Heart left ventricle (tissue), 16 donors: ENCODE measurements around the gene KBTBD3. TPM values are rescaled to one million over a fixed set of nuclear protein-coding genes. Genes with fewer than 3 reads are reported as not detected.

Source experiments
- ATAC-seq, 4 donors: fragments of 200-7000 bp; cut with Tn5 transposase; one replicate each; pipeline ENCODE4 v1.9.1; 2020 to 2022; ENCODE audit warnings: moderate library complexity in 4 of 4, mild to moderate bottlenecking in 3 of 4, moderate number of reproducible peaks in 1 of 4
- DNase-seq, 5 donors: peaks; one replicate each; pipeline ENCODE4 v3.0.0-alpha.2; 2020
- H3K27ac ChIP-seq, 12 donors: fragments of 200-600 bp; sonication (generic) in 4 of 12; one replicate each; pipeline versions ENCODE4 v1.5.0 to v1.8.0; 2016 to 2022; ENCODE audit warnings: mild to moderate bottlenecking in 2 of 12
- H3K27me3 ChIP-seq, 9 donors: fragments of 200-600 bp; sonication (generic) in 2 of 9; one replicate each; pipeline versions ENCODE4 v1.5.1 to v1.8.0; 2016 to 2022; ENCODE audit warnings: mild to moderate bottlenecking in 3 of 9
- H3K36me3 ChIP-seq, 9 donors: fragments of 200-600 bp; sonication (generic) in 2 of 9; one replicate each; pipeline versions ENCODE4 v1.5.0 to v1.8.0; 2018 to 2022; ENCODE audit warnings: mild to moderate bottlenecking in 2 of 9
- H3K4me1 ChIP-seq, 12 donors: fragments of 200-600 bp; sonication (generic) in 4 of 12; one replicate each; pipeline versions ENCODE4 v1.5.0 to v1.8.0; 2016 to 2022; ENCODE audit warnings: mild to moderate bottlenecking in 3 of 12
- H3K4me3 ChIP-seq, 12 donors: fragments of 200-600 bp; sonication (generic) in 4 of 12; one replicate each; pipeline versions ENCODE4 v1.5.0 to v1.8.0; 2017 to 2022; ENCODE audit warnings: mild to moderate bottlenecking in 9 of 12, moderate library complexity in 4 of 12
- H3K9me3 ChIP-seq, 12 donors: fragments of 200-600 bp; sonication (generic) in 4 of 12; one replicate each; pipeline versions ENCODE4 v1.5.0 to v1.8.0; 2016 to 2022; ENCODE audit warnings: mild to moderate bottlenecking in 1 of 12
- CTCF ChIP-seq, 12 donors: fragments of 200-600 bp; sonication (generic) in 4 of 12; IDR thresholded peaks; one replicate each; pipeline versions ENCODE4 v1.5.0 to v1.8.0; 2018 to 2022; ENCODE audit warnings: antibody characterized with exemption in 12 of 12, mild to moderate bottlenecking in 5 of 12
- POLR2A ChIP-seq, 2 donors: fragments of 450-650 bp; IDR thresholded peaks; one replicate each; pipeline ENCODE4 v1.6.1; 2017; ENCODE audit warnings: antibody characterized with exemption in 2 of 2, mild to moderate bottlenecking in 2 of 2, moderate library complexity in 2 of 2
- WGBS, 4 donors: extraction: QIAGEN DNeasy Blood & Tissue Kit in 2 of 4; methylation state at CpG; one replicate each; pipeline versions ENCODE4 v1.1.5 to v1.1.7; 2013 to 2018; 5-methylcytosine and 5-hydroxymethylcytosine counted together
- intact Hi-C, 10 donors: fragments of 100-400 bp; cut with DNase I; formaldehyde crosslinking; loops; one replicate each; pipeline versions ENCODE4 v1.11.1 to v1.14.2; 2022
- polyA plus RNA-seq, 2 donors: library from polyadenylated mRNA; stranded (reverse); fragments of 200-250 nt; gene quantifications; one replicate each; pipeline ENCODE4 v1.2.3, GENCODE V29; 2013
- total RNA-seq, 9 donors: library from RNA; depleted of rRNA in 2 of 9; stranded (reverse); fragments of >200 nt in 2 of 9; fragmentation: NEBNext Ultra II Directional in 3 of 9; extraction: Animal tissue kit (Norgen Biotek cat#: 25700) in 3 of 9; gene quantifications; one replicate each; pipeline versions ENCODE4 v1.1.0 to v1.2.4, GENCODE V29; 2016 to 2023
- donor health status: ischemic (EF 13 %, LVEDD 7.1; RV severe dilation, severe dysfunction).
- donor health status: healthy with polysubstance abuse.
- donor health status: DM: no; HTN: yes; CAD: no.
- donor health status: DM: no; HTN: no; CAD: no.
- donor health status: ischemic (EF 25% LVEDD 6.9; RV normal size, moderate dysfunction).
- donor health status: ischemic (EF 25% LVEDD 5.7; RV mildly dilated, moderate dysfunction).
- donor health status: healthy.
- donor health status: DM: yes; HTN: yes; CAD: no.
- donor health status: ischemic (EF 35%, LVEDD 5.7; RV mildly dilated, moderate dysfunction).
- donor health status: nonischemic (EF 11% LVEDD 7.7; RV severe dilation, severe dysfunction).
- donor health status: DM: yes; HTN: yes; CAD: no.
- donor health status: PGD.
- donor health status: ischemic (EF 29% LVEDD 5.4; RV normal size, mild dysfunction).
- donor health status: nonischemic (EF 23%, LVEDD 6.1; RV moderate dilation, normal function).

KBTBD3 gene
- total and polyA plus RNA-seq, 11 donors = 2.8 to 17.3 (median 9.1) TPM

- H3K27me3 ChIP-seq = no peaks in the 10 kb centered on the region
- H3K4me3 ChIP-seq = no peak overlapping the region
- H3K36me3 ChIP-seq = peaks cover 0 to 13% (median 0%) of the 10 kb centered on the region in 9 donors
- WGBS, 4 donors = 62 to 66% (median 64%) methylated on average over 2 of the region's 2 CpGs
- DNase-seq = no peak
- no peaks in the 10 kb centered on the region for H3K4me1 ChIP-seq
- no peaks in the 10 kb centered on the region for H3K9me3 ChIP-seq
- TF ChIP-seq CTCF (IDR thresholded peaks at IDR 0.05) = no peak
- ATAC-seq = no peak
- intact Hi-C loops = no loop called here
- no peak overlapping the region for H3K27ac ChIP-seq
Measured at GRCh38 chr11:106051103-106051502, 26.0 kb downstream of the KBTBD3 start.

GRCh38 chr11:106049727-106050476 is 27.2 kb downstream of the KBTBD3 start:
- H3K27me3 ChIP-seq = no peaks in the 10 kb centered on the region
- no peak overlapping the region for H3K27ac ChIP-seq
- no peak for TF ChIP-seq CTCF (IDR thresholded peaks at IDR 0.05)
- no peaks in the 10 kb centered on the region for H3K9me3 ChIP-seq
- H3K4me1 ChIP-seq = no peaks in the 10 kb centered on the region
- no peak for ATAC-seq
- DNase-seq = no peak
- 80 to 87% (median 86%) methylated on average over 5 of the region's 5 CpGs for WGBS, 4 donors
- intact Hi-C loops = no loop called here
- H3K4me3 ChIP-seq = no peak overlapping the region
- peaks cover 0 to 10% (median 0%) of the 10 kb centered on the region in 9 donors for H3K36me3 ChIP-seq

- ATAC-seq = no peak
- no peak overlapping the region for H3K27ac ChIP-seq
- no peaks in the 10 kb centered on the region for H3K36me3 ChIP-seq
- H3K4me3 ChIP-seq = no peak overlapping the region
- intact Hi-C loops = no loop called here
- H3K4me1 ChIP-seq = no peaks in the 10 kb centered on the region
- no peak for DNase-seq
- no peaks in the 10 kb centered on the region for H3K9me3 ChIP-seq
- TF ChIP-seq CTCF (IDR thresholded peaks at IDR 0.05) = no peak
- no peaks in the 10 kb centered on the region for H3K27me3 ChIP-seq
Measured at GRCh38 chr11:106047631-106048030, 29.5 kb downstream of the KBTBD3 start.

GRCh38 chr11:106043540-106043939 is 33.6 kb downstream of the KBTBD3 start:
- DNase-seq (no peak), ATAC-seq (no peak)
- no peak for TF ChIP-seq POLR2A (IDR thresholded peaks at IDR 0.05)
- TF ChIP-seq CTCF (IDR thresholded peaks at IDR 0.05) = no peak
- Histone ChIP-seq H3K36me3 (no peaks in the 10 kb centered on the region), H3K27me3 (no peaks in the 10 kb centered on the region), H3K27ac (no peak overlapping the region), H3K4me1 (no peaks in the 10 kb centered on the region), H3K4me3 (no peak overlapping the region), H3K9me3 (no peaks in the 10 kb centered on the region)
- intact Hi-C loops = no loop called here
